GM23248 (cell line): Measurements from ENCODE around the gene UNC93A. TPM values are rescaled to one million over a fixed set of nuclear protein-coding genes. Genes with fewer than 3 reads are reported as not detected.
"Not testable (repeated sequence)": the region's sequence is repeated elsewhere in the genome, so short reads cannot be mapped to it uniquely, and the experiment has no call there.

Experiments
- DNase-seq: peaks from one replicate; pipeline ENCODE4 v3.0.0-alpha.2; 2015
- H2AFZ ChIP-seq: fragments of 200-600 bp; sonication (generic); 2 replicates; pipeline ENCODE4 v1.6.1; 2016; ENCODE audit warnings: antibody characterized with exemption
- H3F3A ChIP-seq: fragments of 200-600 bp; sonication (generic); 2 replicates; pipeline ENCODE4 v1.6.1; 2016; ENCODE audit warnings: mild to moderate bottlenecking, antibody characterized with exemption, mixed run types; ENCODE audit not compliant: insufficient read depth
- H3K27ac ChIP-seq: fragments of 200-600 bp; sonication (generic); 2 replicates; pipeline ENCODE4 v1.5.1; 2016; ENCODE audit warnings: mild to moderate bottlenecking
- H3K27me3 ChIP-seq: fragments of 200-600 bp; sonication (generic); replicated peaks from 2 replicates; pipeline ENCODE4 v1.6.1; 2016; ENCODE audit warnings: mild to moderate bottlenecking; ENCODE audit not compliant: insufficient read depth
- H3K36me3 ChIP-seq: fragments of 200-600 bp; sonication (generic); 2 replicates; pipeline ENCODE4 v1.6.1; 2016; ENCODE audit warnings: low read depth, mild to moderate bottlenecking
- H3K4me1 ChIP-seq: fragments of 200-600 bp; sonication (generic); 2 replicates; pipeline ENCODE4 v1.6.1; 2016; ENCODE audit warnings: mild to moderate bottlenecking; ENCODE audit not compliant: insufficient read depth
- H3K4me2 ChIP-seq: fragments of 200-600 bp; sonication (generic); one replicate; pipeline ENCODE4 v1.6.1; 2016; ENCODE audit warnings: mild to moderate bottlenecking; ENCODE audit not compliant: unreplicated experiment
- H3K4me3 ChIP-seq: fragments of 200-600 bp; sonication (generic); 2 replicates; pipeline ENCODE4 v1.5.1; 2016; ENCODE audit warnings: mild to moderate bottlenecking
- H3K79me2 ChIP-seq: fragments of 200-600 bp; sonication (generic); 2 replicates; pipeline ENCODE4 v1.6.1; 2016; ENCODE audit warnings: mild to moderate bottlenecking; ENCODE audit not compliant: insufficient read depth
- H3K9ac ChIP-seq: fragments of 200-600 bp; sonication (generic); 2 replicates; pipeline ENCODE4 v1.6.1; 2016; ENCODE audit warnings: mild to moderate bottlenecking
- H3K9me2 ChIP-seq: fragments of 200-600 bp; sonication (generic); 2 replicates; pipeline ENCODE4 v1.6.1; 2016; ENCODE audit warnings: mixed run types, mild to moderate bottlenecking, moderate library complexity; ENCODE audit not compliant: insufficient read depth
- H3K9me3 ChIP-seq: fragments of 200-600 bp; sonication (generic); one replicate; pipeline ENCODE4 v1.6.1; 2017; ENCODE audit warnings: low read depth
- H4K20me1 ChIP-seq: fragments of 200-600 bp; sonication (generic); 2 replicates; pipeline ENCODE4 v1.6.0; 2016; ENCODE audit not compliant: insufficient read depth
- EZH2 ChIP-seq: fragments of 200-600 bp; sonication (generic); IDR thresholded peaks from 2 replicates; pipeline ENCODE4 v1.6.1; 2018; ENCODE audit warnings: antibody characterized with exemption, mild to moderate bottlenecking; ENCODE audit not compliant: insufficient read depth, poor library complexity, severe bottlenecking
- EZH2phosphoT487 ChIP-seq: fragments of 200-600 bp; sonication (generic); IDR thresholded peaks from 2 replicates; pipeline ENCODE4 v1.6.1; 2018; ENCODE audit warnings: antibody characterized with exemption, moderate library complexity, mild to moderate bottlenecking, low read depth; ENCODE audit not compliant: insufficient read depth
- WGBS, 2 experiments: methylation state at CpG; one replicate each; pipeline ENCODE4 v1.1.6; 2015 to 2017; ENCODE audit warnings: low lambda C conversion rate in 2 of 2, low coverage in 1 of 2; ENCODE audit errors: missing lambda C conversion rate in 2 of 2; 5-methylcytosine and 5-hydroxymethylcytosine counted together
- in situ Hi-C: fragments of 300-500 bp; cut with MboI; formaldehyde crosslinking; loops from 2 replicates; pipeline ENCODE4 v1.15.0; 2020
- polyA plus RNA-seq: library from polyadenylated mRNA; unstranded; fragments of >200 nt; fragmentation: Nextera tagmentation; extraction: Ambion mirVana; gene quantifications from 2 replicates; pipeline ENCODE4 v1.2.1, GENCODE V29; 2016
- total RNA-seq: library from RNA; depleted of rRNA; stranded (reverse); fragments of >200 nt; shearing (Covaris generic); gene quantifications from 2 replicates; pipeline ENCODE4 v1.2.3, GENCODE V29; 2014

The UNC93A gene
- total and polyA plus RNA-seq, 2 experiments from 2014 or later: not detected

GRCh38 chr6:167306401-167306998 is 15.4 kb downstream of the UNC93A start:
- Histone ChIP-seq H2AFZ (no peak overlapping the region), H3K4me3 (no peak overlapping the region), H3K27me3 (no peaks in the 10 kb centered on the region), H3K9ac (no peak overlapping the region), H3K9me3 (no peaks in the 10 kb centered on the region), H3K36me3 (no peaks in the 10 kb centered on the region), H3F3A (no peaks in the 10 kb centered on the region), H4K20me1 (no peaks in the 10 kb centered on the region), H3K27ac (no peak overlapping the region), H3K9me2 (no peaks in the 10 kb centered on the region), H3K4me1 (no peaks in the 10 kb centered on the region), H3K4me2 (no peak overlapping the region), H3K79me2 (no peaks in the 10 kb centered on the region)
- in situ Hi-C loops: no loop called here
- TF ChIP-seq EZH2 (no peak), EZH2phosphoT487 (no peak)
- no peak for DNase-seq
- WGBS, 2 experiments: 50 to 59% methylated on average over 15 of the region's 15 CpGs

- TF ChIP-seq EZH2: no peak
- TF ChIP-seq EZH2phosphoT487: no peak
- Histone ChIP-seq H3K27ac (no peak overlapping the region), H3K79me2 (no peaks in the 10 kb centered on the region), H3F3A (no peaks in the 10 kb centered on the region), H3K4me1 (no peaks in the 10 kb centered on the region), H2AFZ (no peak overlapping the region), H3K9me3 (no peaks in the 10 kb centered on the region), H3K27me3 (no peaks in the 10 kb centered on the region), H3K9me2 (no peaks in the 10 kb centered on the region), H4K20me1 (no peaks in the 10 kb centered on the region), H3K36me3 (no peaks in the 10 kb centered on the region), H3K4me2 (no peak overlapping the region), H3K4me3 (no peak overlapping the region), H3K9ac (no peak overlapping the region)
- in situ Hi-C loops: no loop called here
- WGBS, 2 experiments: 23 to 37% methylated on average over 18 to 20 of the region's 20 CpGs
- no peak for DNase-seq
These were observed 16.3 kb downstream of the UNC93A start for GRCh38 chr6:167307342-167307955.

- no peak for TF ChIP-seq EZH2
- H3K4me3 ChIP-seq: no peak overlapping the region
- H2AFZ ChIP-seq: no peak overlapping the region
- H3K9ac ChIP-seq: no peak overlapping the region
- in situ Hi-C loops: no loop called here
- no peak overlapping the region for H3K4me2 ChIP-seq
- no peaks in the 10 kb centered on the region for H3K9me2 ChIP-seq
- H4K20me1 ChIP-seq: no peaks in the 10 kb centered on the region
- H3K36me3 ChIP-seq: no peaks in the 10 kb centered on the region
- no peak overlapping the region for H3K27ac ChIP-seq
- no peak for DNase-seq
- no peaks in the 10 kb centered on the region for H3F3A ChIP-seq
- no peaks in the 10 kb centered on the region for H3K27me3 ChIP-seq
- no peaks in the 10 kb centered on the region for H3K4me1 ChIP-seq
- 35 to 37% methylated on average over 4 to 5 of the region's 5 CpGs for WGBS, 2 experiments
- H3K9me3 ChIP-seq: no peaks in the 10 kb centered on the region
- no peaks in the 10 kb centered on the region for H3K79me2 ChIP-seq
These were observed 17.1 kb downstream of the UNC93A start for GRCh38 chr6:167308207-167308606.

GRCh38 chr6:167309355-167310192 is 18.5 kb downstream of the UNC93A start:
- H3K9me3 ChIP-seq, H3K4me3 ChIP-seq, H3F3A ChIP-seq, H2AFZ ChIP-seq, H3K27me3 ChIP-seq, H3K4me1 ChIP-seq, H3K36me3 ChIP-seq, in situ Hi-C loops, H3K79me2 ChIP-seq, H3K9me2 ChIP-seq, H4K20me1 ChIP-seq, H3K4me2 ChIP-seq, DNase-seq, H3K27ac ChIP-seq, H3K9ac ChIP-seq: not testable (repeated sequence)
- whole genome bisulfite sequencing, 2 experiments: 22 to 32% methylated on average over 17 of the region's 17 CpGs
